ENCODE data around the gene NCS1. TPM values are rescaled to one million over a fixed set of nuclear protein-coding genes. Genes with fewer than 3 reads are reported as not detected.
A peak's percentile ranks its signal among the peaks of the same experiment; 100 is the strongest.

The NCS1 gene
- total and polyA plus RNA-seq, 9 of the 15 experiments (the other 6 are each of a cell fraction or from before 2014, with no cell fraction given) = 0.28 to 27.0 (median 9.6) TPM

DNA sequence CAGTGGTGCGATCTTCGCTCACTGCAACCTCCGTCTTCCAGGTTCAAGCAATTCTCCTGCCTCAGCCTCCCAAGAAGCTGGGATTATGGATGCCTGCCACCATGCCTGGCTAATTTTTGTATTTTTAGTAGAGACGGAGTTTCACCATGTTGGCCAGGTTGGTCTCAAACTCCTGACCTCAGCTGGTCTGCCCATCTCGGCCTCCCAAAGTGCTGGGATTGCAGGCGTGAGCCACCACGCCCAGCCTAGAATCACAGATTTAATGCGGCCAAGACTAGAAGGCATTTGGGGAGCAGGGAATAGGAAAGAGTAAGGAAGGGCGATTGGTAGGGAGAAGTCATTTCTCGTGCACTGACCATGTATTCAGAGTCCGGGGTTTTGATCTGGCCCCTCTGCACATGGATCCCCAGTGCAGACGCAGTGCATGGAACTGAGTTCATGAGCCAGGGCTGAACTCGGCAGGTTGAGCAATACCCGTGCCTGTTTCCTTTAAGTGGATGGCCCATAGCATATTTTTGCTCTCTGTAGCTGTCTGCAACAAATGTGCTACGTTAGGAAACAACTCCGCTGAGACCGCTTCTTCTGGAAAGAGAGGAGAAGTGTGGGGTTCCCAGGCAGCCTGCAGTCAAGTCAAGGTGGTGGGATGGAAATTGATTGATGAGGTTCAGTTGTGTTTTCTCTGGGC, 90.0 kb downstream of the NCS1 start:
- POLR2A ChIA-PET = interaction anchor here (0.8 kb wide), 1 partner anchor 19 kb away, joined by 3 read pairs; no protein-coding TSS in a partner anchor
- no peak overlapping the region for H3K4me2 ChIP-seq (ENCODE audit: insufficient read depth, low read length)
- ATAC-seq (no peak), FAIRE-seq (no peak), DNase-seq (ENCODE audit: extremely low read depth in 1 of 4, low spot score in 3 of 4) (no peak)
- no peaks in the 10 kb centered on the region for H3K9me1 ChIP-seq (ENCODE audit: control insufficient read depth, insufficient read depth, low read length)
- WGBS (ENCODE audit: insufficient coverage, low coverage, missing lambda C conversion rate) = 2% methylated on average over 17 of the region's 17 CpGs
- no peak overlapping the region for H2AFZ ChIP-seq (ENCODE audit: low read depth, low read length)
- intact Hi-C loops (cut with micrococcal nuclease) = no loop called here
- H4K20me1 ChIP-seq (replicated peaks; ENCODE audit: control insufficient read depth, insufficient read depth, low read length) = peaks cover 2% of the 10 kb centered on the region; the same call in 1 of the 2 replicates
- CTCF ChIA-PET (ENCODE audit: low intra/inter-chr PET ratio) = no interaction called here
- no TSS peak for BruUV-seq (replicated peaks)
- no peaks in the 10 kb centered on the region for H3K9me3 ChIP-seq (replicated peaks; ENCODE audit: control insufficient read depth, insufficient read depth, low read depth, low read length)
- H3K27ac ChIP-seq (ENCODE audit: extremely low read depth, low read depth, low read length) = no peak overlapping the region
- TF ChIP-seq RUNX1 (IDR thresholded peaks at IDR 0.05; ENCODE audit: low read depth) (no peak), MTF1 (CRISPR knock-in tag; IDR thresholded peaks at IDR 0.05; ENCODE audit: borderline replicate concordance) (no peak), CEBPB (tag; IDR thresholded peaks at IDR 0.05) (peak; percentile 39; the same call in 1 of the 2 replicates), CEBPG (CRISPR knock-in tag; IDR thresholded peaks at IDR 0.05) (no peak), CEBPG (tag; conservative IDR thresholded peaks at IDR 0.05 in 1 of 2, IDR thresholded peaks at IDR 0.05 in 1 of 2) (0 out of 4 replicates have a peak, but pooled peaks of 1 of the 2 experiments have one; percentile 18), ETV6 (IDR thresholded peaks at IDR 0.05; ENCODE audit: borderline replicate concordance in 1 of 2, low read depth in 2 of 2, low read length in 1 of 2) (no peak), ETV6 (CRISPR knock-in tag; IDR thresholded peaks at IDR 0.05; ENCODE audit: borderline replicate concordance) (no peak)
- TF ChIP-seq, protein P1, sequence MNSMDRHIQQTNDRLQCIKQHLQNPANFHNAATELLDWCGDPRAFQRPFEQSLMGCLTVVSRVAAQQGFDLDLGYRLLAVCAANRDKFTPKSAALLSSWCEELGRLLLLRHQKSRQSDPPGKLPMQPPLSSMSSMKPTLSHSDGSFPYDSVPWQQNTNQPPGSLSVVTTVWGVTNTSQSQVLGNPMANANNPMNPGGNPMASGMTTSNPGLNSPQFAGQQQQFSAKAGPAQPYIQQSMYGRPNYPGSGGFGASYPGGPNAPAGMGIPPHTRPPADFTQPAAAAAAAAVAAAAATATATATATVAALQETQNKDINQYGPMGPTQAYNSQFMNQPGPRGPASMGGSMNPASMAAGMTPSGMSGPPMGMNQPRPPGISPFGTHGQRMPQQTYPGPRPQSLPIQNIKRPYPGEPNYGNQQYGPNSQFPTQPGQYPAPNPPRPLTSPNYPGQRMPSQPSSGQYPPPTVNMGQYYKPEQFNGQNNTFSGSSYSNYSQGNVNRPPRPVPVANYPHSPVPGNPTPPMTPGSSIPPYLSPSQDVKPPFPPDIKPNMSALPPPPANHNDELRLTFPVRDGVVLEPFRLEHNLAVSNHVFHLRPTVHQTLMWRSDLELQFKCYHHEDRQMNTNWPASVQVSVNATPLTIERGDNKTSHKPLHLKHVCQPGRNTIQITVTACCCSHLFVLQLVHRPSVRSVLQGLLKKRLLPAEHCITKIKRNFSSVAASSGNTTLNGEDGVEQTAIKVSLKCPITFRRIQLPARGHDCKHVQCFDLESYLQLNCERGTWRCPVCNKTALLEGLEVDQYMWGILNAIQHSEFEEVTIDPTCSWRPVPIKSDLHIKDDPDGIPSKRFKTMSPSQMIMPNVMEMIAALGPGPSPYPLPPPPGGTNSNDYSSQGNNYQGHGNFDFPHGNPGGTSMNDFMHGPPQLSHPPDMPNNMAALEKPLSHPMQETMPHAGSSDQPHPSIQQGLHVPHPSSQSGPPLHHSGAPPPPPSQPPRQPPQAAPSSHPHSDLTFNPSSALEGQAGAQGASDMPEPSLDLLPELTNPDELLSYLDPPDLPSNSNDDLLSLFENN (IDR thresholded peaks at IDR 0.05; ENCODE audit: low read depth in 2 of 2, low read length in 2 of 2) = no peak
- TF ChIP-seq, protein P2, sequence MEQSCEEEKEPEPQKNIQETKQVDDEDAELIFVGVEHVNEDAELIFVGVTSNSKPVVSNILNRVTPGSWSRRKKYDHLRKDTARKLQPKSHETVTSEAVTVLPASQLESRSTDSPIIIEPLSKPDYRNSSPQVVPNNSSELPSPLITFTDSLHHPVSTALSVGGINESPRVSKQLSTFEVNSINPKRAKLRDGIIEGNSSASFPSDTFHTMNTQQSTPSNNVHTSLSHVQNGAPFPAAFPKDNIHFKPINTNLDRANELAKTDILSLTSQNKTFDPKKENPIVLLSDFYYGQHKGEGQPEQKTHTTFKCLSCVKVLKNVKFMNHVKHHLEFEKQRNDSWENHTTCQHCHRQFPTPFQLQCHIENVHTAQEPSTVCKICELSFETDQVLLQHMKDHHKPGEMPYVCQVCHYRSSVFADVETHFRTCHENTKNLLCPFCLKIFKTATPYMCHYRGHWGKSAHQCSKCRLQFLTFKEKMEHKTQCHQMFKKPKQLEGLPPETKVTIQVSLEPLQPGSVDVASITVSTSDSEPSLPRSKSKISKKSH (CRISPR knock-in tag; IDR thresholded peaks at IDR 0.05) = no peak
- in situ Hi-C loops (cut with MboI) = no loop called here
- no peaks in the 10 kb centered on the region for H3K36me3 ChIP-seq (ENCODE audit: control insufficient read depth, insufficient read depth, low read length)
- no peak overlapping the region for H3K9ac ChIP-seq (ENCODE audit: insufficient read depth in 1 of 2, low read depth in 2 of 2, low read length in 2 of 2)
- H3K4me1 ChIP-seq (replicated peaks in 1 of 2; ENCODE audit: control insufficient read depth in 2 of 2, insufficient read depth in 2 of 2, low read length in 2 of 2) = peaks cover 0 to 15% of the 10 kb centered on the region in 2 experiments; a peak in 2 of 5 replicates
- H3K79me2 ChIP-seq (ENCODE audit: control insufficient read depth, insufficient read depth, low read length) = no peaks in the 10 kb centered on the region
- H3K4me3 ChIP-seq = no peak overlapping the region
- peaks cover 52 to 62% of the 10 kb centered on the region in 2 experiments; a peak in 4 of 5 replicates for H3K27me3 ChIP-seq (ENCODE audit: control insufficient read depth in 2 of 2, insufficient read depth in 2 of 2, low read length in 2 of 2)

Measured in K562 (cell line).